ENCODE results near the gene TNFRSF6B. TPM values are rescaled to one million over a fixed set of nuclear protein-coding genes. Genes with fewer than 3 reads are reported as not detected.

The TNFRSF6B gene
- total RNA-seq, 1 donor from 2014 or later = not detected

DNA sequence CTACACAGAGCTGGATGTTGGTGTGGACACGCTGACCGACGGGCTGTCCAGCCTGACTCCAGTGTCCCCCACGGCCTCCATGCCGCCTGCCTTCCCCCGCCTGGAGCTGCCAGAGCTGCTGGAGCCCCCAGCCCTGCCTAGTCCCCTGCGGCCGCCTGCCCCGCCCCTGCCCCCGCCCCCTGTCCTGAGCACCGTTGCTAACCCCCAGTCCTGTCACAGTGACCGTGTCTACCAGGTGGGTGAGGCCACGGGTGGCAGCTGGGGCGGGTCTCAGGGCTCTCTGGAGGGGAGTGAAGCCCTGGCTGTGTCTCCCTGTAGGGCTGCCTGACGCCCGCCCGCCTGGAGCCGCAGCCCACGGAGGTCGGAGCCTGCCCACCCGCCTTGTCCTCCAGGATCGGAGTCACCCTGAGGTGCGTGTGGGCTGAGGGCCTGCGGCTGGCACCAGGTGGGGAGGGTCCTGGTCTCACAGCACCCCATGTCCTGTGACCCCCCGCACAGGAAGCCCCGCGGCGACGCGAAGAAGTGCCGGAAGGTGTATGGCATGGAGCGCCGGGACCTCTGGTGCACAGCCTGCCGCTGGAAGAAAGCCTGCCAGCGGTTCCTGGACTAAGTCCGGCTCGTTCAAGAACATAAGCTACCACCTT is 46.1 kb downstream of the TNFRSF6B start:
- H3K36me3 Mint-ChIP-seq (ENCODE audit: low read depth, unreplicated experiment) = peaks cover 14% of the 10 kb centered on the region
- no peak for DNase-seq (ENCODE audit: low spot score)

GRCh38 chr20:63743210-63743970 is 46.9 kb downstream of the TNFRSF6B start:
- Mint-ChIP-seq H3K4me1 (ENCODE audit: unreplicated experiment) (no peaks in the 10 kb centered on the region), H3K9me3 (ENCODE audit: unreplicated experiment) (no peaks in the 10 kb centered on the region), H3K27ac (ENCODE audit: unreplicated experiment) (no peak overlapping the region), H3K36me3 (ENCODE audit: low read depth, unreplicated experiment) (peaks cover 14% of the 10 kb centered on the region), H3K27me3 (ENCODE audit: unreplicated experiment) (peaks cover 10% of the 10 kb centered on the region), H3K4me3 (ENCODE audit: unreplicated experiment) (peak overlapping the region; percentile 78)
- no peak for DNase-seq (ENCODE audit: low spot score)
- no peak for TF ChIP-seq CTCF (IDR thresholded peaks at IDR 0.05; ENCODE audit: unreplicated experiment)

More for the DNA sequence above, 46.1 kb downstream of the TNFRSF6B start:
- no peaks in the 10 kb centered on the region for H3K9me3 Mint-ChIP-seq (ENCODE audit: unreplicated experiment)
- H3K4me3 Mint-ChIP-seq (ENCODE audit: unreplicated experiment) = no peak overlapping the region
- peaks cover 10% of the 10 kb centered on the region for H3K27me3 Mint-ChIP-seq (ENCODE audit: unreplicated experiment)
- no peaks in the 10 kb centered on the region for H3K4me1 Mint-ChIP-seq (ENCODE audit: unreplicated experiment)
- TF ChIP-seq CTCF (IDR thresholded peaks at IDR 0.05; ENCODE audit: unreplicated experiment) = no peak
- H3K27ac Mint-ChIP-seq (ENCODE audit: unreplicated experiment) = no peak overlapping the region

- Mint-ChIP-seq H3K36me3 (ENCODE audit: low read depth, unreplicated experiment) (peaks cover 19% of the 10 kb centered on the region), H3K4me1 (ENCODE audit: unreplicated experiment) (no peaks in the 10 kb centered on the region), H3K9me3 (ENCODE audit: unreplicated experiment) (no peaks in the 10 kb centered on the region), H3K27me3 (ENCODE audit: unreplicated experiment) (peaks cover 10% of the 10 kb centered on the region), H3K4me3 (ENCODE audit: unreplicated experiment) (no peak overlapping the region), H3K27ac (ENCODE audit: unreplicated experiment) (peak overlapping the region; percentile 72)
- no peak for DNase-seq (ENCODE audit: low spot score)
- TF ChIP-seq CTCF (IDR thresholded peaks at IDR 0.05; ENCODE audit: unreplicated experiment) = no peak
Measured at GRCh38 chr20:63744158-63744557, 47.7 kb downstream of the TNFRSF6B start.

DNA sequence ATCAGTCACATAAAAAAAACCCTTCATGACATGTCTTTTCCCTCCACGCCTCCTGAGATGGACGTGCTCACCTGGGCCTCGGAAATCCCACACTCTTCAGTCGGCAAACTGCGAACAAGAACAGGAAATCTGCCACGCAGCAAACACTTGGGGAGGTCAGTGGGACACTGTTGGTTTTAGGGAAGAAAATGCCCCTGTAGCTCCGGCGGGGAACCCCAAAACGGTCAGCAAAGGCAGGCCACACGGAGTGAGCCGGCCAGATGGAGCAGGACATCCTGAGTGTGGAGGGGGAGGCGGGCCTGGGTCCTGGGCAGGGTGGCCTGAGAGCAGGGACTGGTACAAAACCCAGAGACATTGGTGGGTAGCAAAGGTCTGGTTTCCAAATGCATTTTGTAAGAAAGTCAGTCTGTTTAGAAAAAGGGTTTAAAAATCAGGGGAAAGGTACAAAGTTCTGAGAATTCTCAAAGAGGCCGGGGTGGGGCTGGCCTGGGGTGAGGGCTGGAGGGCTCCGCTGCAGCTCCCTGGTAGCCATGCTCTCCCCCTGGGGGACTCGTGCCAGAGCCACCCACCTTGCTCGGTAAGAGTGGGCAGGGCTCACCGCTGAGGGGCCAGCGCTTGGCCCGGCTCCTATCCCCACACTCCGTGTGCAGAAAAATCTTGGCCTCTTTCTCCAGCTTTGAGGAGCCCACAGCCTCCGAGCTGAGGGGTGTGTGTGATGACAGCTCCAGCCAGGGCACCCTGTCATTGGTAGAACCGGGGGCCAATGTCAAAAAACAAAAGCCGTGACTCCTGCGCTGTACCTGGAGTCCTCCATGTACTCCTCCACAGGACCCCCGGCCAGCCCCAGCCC is 48.3 kb downstream of the TNFRSF6B start:
- Mint-ChIP-seq H3K27me3 (ENCODE audit: unreplicated experiment) (peaks cover 12% of the 10 kb centered on the region), H3K36me3 (ENCODE audit: low read depth, unreplicated experiment) (peaks cover 19% of the 10 kb centered on the region), H3K27ac (ENCODE audit: unreplicated experiment) (peak overlapping the region; percentile 72)

More for the DNA sequence above, 48.3 kb downstream of the TNFRSF6B start:
- no peak for TF ChIP-seq CTCF (IDR thresholded peaks at IDR 0.05; ENCODE audit: unreplicated experiment)
- Mint-ChIP-seq H3K4me3 (ENCODE audit: unreplicated experiment) (no peak overlapping the region), H3K9me3 (ENCODE audit: unreplicated experiment) (no peaks in the 10 kb centered on the region), H3K4me1 (ENCODE audit: unreplicated experiment) (no peaks in the 10 kb centered on the region)
- no peak for DNase-seq (ENCODE audit: low spot score)

All from endothelial cell (in vitro differentiated cells).